HepG2 (cell line): ENCODE results near the gene GNAI2. TPM values are rescaled to one million over a fixed set of nuclear protein-coding genes. Genes with fewer than 3 reads are reported as not detected.
A peak's percentile ranks its signal among the peaks of the same experiment; 100 is the strongest.

Experiments used
- ATF1 ChIP-seq: IDR thresholded peaks from 2 replicates; pipeline ENCODE4 v1.6.1; 2016; ENCODE audit warnings: mild to moderate bottlenecking, control low read depth
- DZIP1 ChIP-seq: sonication (generic); formaldehyde crosslinking; IDR thresholded peaks from 2 replicates; pipeline ENCODE4 v1.5.0; 2020; ENCODE audit warnings: mild to moderate bottlenecking, missing genetic modification reagents
- FOXK1 ChIP-seq: sonication (generic); formaldehyde crosslinking; IDR thresholded peaks from 2 replicates; pipeline ENCODE4 v1.4.0; 2020; ENCODE audit warnings: low read depth, missing genetic modification reagents, borderline replicate concordance
- FOXO1 ChIP-seq: sonication (generic); formaldehyde crosslinking; IDR thresholded peaks from 2 replicates; pipeline ENCODE4 v1.4.0; 2020; ENCODE audit warnings: missing genetic modification reagents
- HDAC2 ChIP-seq: sonication (generic); formaldehyde crosslinking; IDR thresholded peaks from 2 replicates; pipeline ENCODE4 v1.4.0; 2020; ENCODE audit warnings: missing genetic modification reagents
- KAT2B ChIP-seq: fragments of 150-350 bp; IDR thresholded peaks from 2 replicates; pipeline ENCODE4 v1.6.1; 2014; ENCODE audit warnings: low read depth, low read length, borderline replicate concordance
- KAT8 ChIP-seq: IDR thresholded peaks from 2 replicates; pipeline ENCODE4 v1.6.1; 2016; ENCODE audit warnings: missing genetic modification reagents, missing compliant biosample characterization
- KLF9 ChIP-seq: IDR thresholded peaks from 2 replicates; pipeline ENCODE4 v1.6.1; 2016; ENCODE audit warnings: low read depth
- MED1 ChIP-seq: sonication (generic); formaldehyde crosslinking; IDR thresholded peaks from 2 replicates; pipeline ENCODE4 v1.4.0; 2020; ENCODE audit warnings: missing genetic modification reagents
- MEIS1 ChIP-seq: sonication (generic); formaldehyde crosslinking; IDR thresholded peaks from 2 replicates; pipeline ENCODE4 v1.9.0; 2021; ENCODE audit warnings: mild to moderate bottlenecking, missing genetic modification reagents, moderate library complexity, borderline replicate concordance
- MEIS2 ChIP-seq: sonication (generic); formaldehyde crosslinking; IDR thresholded peaks from 2 replicates; pipeline ENCODE4 v1.9.0; 2021; ENCODE audit warnings: mild to moderate bottlenecking, missing genetic modification reagents
- MXD4 ChIP-seq: IDR thresholded peaks from 2 replicates; pipeline ENCODE4 v1.6.1; 2016; ENCODE audit warnings: mild to moderate bottlenecking, missing biosample characterization, missing genetic modification reagents
- NCOA2 ChIP-seq: sonication (generic); formaldehyde crosslinking; IDR thresholded peaks from 2 replicates; pipeline ENCODE4 v1.8.0; 2022; ENCODE audit warnings: inconsistent platforms
- NFKB2 ChIP-seq: sonication (generic); formaldehyde crosslinking; IDR thresholded peaks from 2 replicates; pipeline ENCODE4 v1.4.0; 2020; ENCODE audit warnings: missing genetic modification reagents, borderline replicate concordance
- NPAS2 ChIP-seq: sonication (generic); formaldehyde crosslinking; IDR thresholded peaks from 2 replicates; pipeline ENCODE4 v1.8.0; 2022; ENCODE audit warnings: mild to moderate bottlenecking, missing genetic modification reagents, borderline replicate concordance
- PITX1 ChIP-seq: sonication (generic); formaldehyde crosslinking; IDR thresholded peaks from 2 replicates; pipeline ENCODE4 v1.5.1; 2020; ENCODE audit warnings: mild to moderate bottlenecking, missing genetic modification reagents
- PRPF4 ChIP-seq: fragments of 200-400 bp; formaldehyde crosslinking; IDR thresholded peaks from 2 replicates; pipeline ENCODE4 v1.6.1; 2016; ENCODE audit warnings: low read length, low read depth; ENCODE audit not compliant: poor library complexity, severe bottlenecking
- SALL2 ChIP-seq: sonication (generic); formaldehyde crosslinking; IDR thresholded peaks from 2 replicates; pipeline ENCODE4 v1.8.1; 2023; ENCODE audit warnings: mild to moderate bottlenecking, missing genetic modification reagents, inconsistent platforms
- SIX1 ChIP-seq: sonication (generic); formaldehyde crosslinking; IDR thresholded peaks from 2 replicates; pipeline ENCODE4 v1.4.0; 2020; ENCODE audit warnings: missing genetic modification reagents, borderline replicate concordance
- SMAD3 ChIP-seq: sonication (generic); formaldehyde crosslinking; IDR thresholded peaks from 2 replicates; pipeline ENCODE4 v1.4.0; 2020; ENCODE audit warnings: missing genetic modification reagents
- SNAI1 ChIP-seq: sonication (generic); formaldehyde crosslinking; IDR thresholded peaks from 2 replicates; pipeline ENCODE4 v1.5.0; 2020; ENCODE audit warnings: mild to moderate bottlenecking, missing genetic modification reagents, borderline replicate concordance
- SP1 ChIP-seq, 2 experiments: fragments of 450-650 bp in 1 of 2; sonication (generic) in 1 of 2; formaldehyde crosslinking in 1 of 2; IDR thresholded peaks; 2 replicates each; pipeline versions ENCODE4 v1.4.0 to v1.6.1; 2016 to 2020; ENCODE audit warnings: missing genetic modification reagents in 1 of 2
- ZC3H13 ChIP-seq: sonication (generic); formaldehyde crosslinking; IDR thresholded peaks from 2 replicates; pipeline ENCODE4 v1.8.1; 2023; ENCODE audit warnings: mild to moderate bottlenecking, missing genetic modification reagents, moderate library complexity
- ZIK1 ChIP-seq: sonication (generic); formaldehyde crosslinking; IDR thresholded peaks from 2 replicates; pipeline ENCODE4 v1.5.0; 2020; ENCODE audit warnings: mild to moderate bottlenecking, low read depth, missing genetic modification reagents, borderline replicate concordance
- ZNF207 ChIP-seq: fragments of 450-650 bp; IDR thresholded peaks from 2 replicates; pipeline ENCODE4 v1.6.1; 2016; ENCODE audit warnings: antibody characterized with exemption, borderline replicate concordance
- ZNF235 ChIP-seq: sonication (generic); formaldehyde crosslinking; IDR thresholded peaks from 2 replicates; pipeline ENCODE4 v1.8.1; 2023; ENCODE audit warnings: mild to moderate bottlenecking, missing genetic modification reagents, borderline replicate concordance
- ZNF703 ChIP-seq: sonication (generic); formaldehyde crosslinking; IDR thresholded peaks from 2 replicates; pipeline ENCODE4 v1.5.1; 2020; ENCODE audit warnings: missing genetic modification reagents, mild to moderate bottlenecking, moderate library complexity, borderline replicate concordance
- ZSCAN21 ChIP-seq: sonication (generic); formaldehyde crosslinking; IDR thresholded peaks from 2 replicates; pipeline ENCODE4 v1.8.0; 2022; ENCODE audit warnings: mild to moderate bottlenecking, missing genetic modification reagents, moderate library complexity, borderline replicate concordance
- polyA plus RNA-seq, 8 experiments: library from polyadenylated mRNA; depleted of rRNA in 3 of 8; stranded (reverse) in 7 of 8; unstranded in 1 of 8; fragments of >200 nt; fragmentation: Illumina TruSeq in 4 of 8; extraction: Trizol in 4 of 8; gene quantifications; 2 replicates each; pipeline versions ENCODE4 v1.2.1 to v1.2.3, GENCODE V29; 2011 to 2016; ENCODE audit warnings: low read depth in 4 of 8, missing spikeins in 1 of 8, mixed read lengths in 1 of 8; ENCODE audit not compliant: insufficient read depth in 1 of 8
- total RNA-seq, 5 experiments: library from RNA; depleted of rRNA; stranded (reverse); fragments of >200 nt; fragmentation: Illumina TruSeq; extraction: Trizol; gene quantifications; 2 replicates each; pipeline ENCODE4 v1.2.3, GENCODE V29; 2016; ENCODE audit warnings: low read depth in 1 of 5

Gene GNAI2
- total and polyA plus RNA-seq, 2 of the 13 experiments (the other 11 are each of a cell fraction or from before 2014, with no cell fraction given) = 51.1 to 66.2 TPM

- TF ChIP-seq DZIP1 (CRISPR knock-in tag) (peak; percentile 49; the same call in 1 of the 2 replicates), KAT8 (CRISPR knock-in tag) (peak; percentile 87), ZIK1 (CRISPR knock-in tag) (peak; percentile 34; the same call in 1 of the 2 replicates), NPAS2 (CRISPR knock-in tag) (no peak), SIX1 (CRISPR knock-in tag) (no peak; the same call in 1 of the 2 replicates), FOXK1 (CRISPR knock-in tag) (peak; percentile 39; the same call in 1 of the 2 replicates), KLF9 (no peak), ATF1 (no peak), FOXO1 (CRISPR knock-in tag) (0 out of 2 replicates have a peak, but pooled peaks have one; percentile 30), SMAD3 (CRISPR knock-in tag) (0 out of 2 replicates have a peak, but pooled peaks have one; percentile 50), NCOA2 (CRISPR knock-in tag) (peak; percentile 90), ZNF235 (no peak), SNAI1 (peak; percentile 94), PITX1 (CRISPR knock-in tag) (peak; percentile 55; the same call in 1 of the 2 replicates), MED1 (peak; percentile 89), NFKB2 (no peak; the same call in 1 of the 2 replicates), HDAC2 (CRISPR knock-in tag) (peak; percentile 85), MEIS1 (no peak), PRPF4 (no peak), ZNF703 (CRISPR knock-in tag) (peak; percentile 93; the same call in 1 of the 2 replicates), MXD4 (peak; percentile 61; the same call in 1 of the 2 replicates), ZNF207 (no peak), SALL2 (CRISPR knock-in tag) (peak; percentile 37; the same call in 1 of the 2 replicates), MEIS2 (peak; percentile 85), ZSCAN21 (CRISPR knock-in tag) (no peak; the same call in 1 of the 2 replicates), KAT2B (no peak), SP1 (IDR thresholded peaks at IDR 0.05) (no peak), SP1 (CRISPR knock-in tag; IDR thresholded peaks at IDR 0.05) (peak; percentile 49), ZC3H13 (peak; percentile 91)
Observed at GRCh38 chr3:50260027-50260941, 24.3 kb downstream of the GNAI2 start (continued).
